ENCODE results near the gene MSLN. TPM values are rescaled to one million over a fixed set of nuclear protein-coding genes. Genes with fewer than 3 reads are reported as not detected.

MSLN gene
- total and polyA plus RNA-seq, 2 donors (not counting 3 experiments of a cell fraction or from before 2014, with no cell fraction given): not detected

GRCh38 chr16:804193-805048, 43.9 kb downstream of the MSLN start:
- Histone ChIP-seq H4K20me1 (replicated peaks; ENCODE audit: control insufficient read depth, extremely low read depth, insufficient read depth, low read length) (no peaks in the 10 kb centered on the region), H3K9me3 (replicated peaks; ENCODE audit: control insufficient read depth, insufficient read depth, low read length) (no peaks in the 10 kb centered on the region), H3K9me1 (replicated peaks; ENCODE audit: control insufficient read depth, extremely low read depth, insufficient read depth, low read length) (no peaks in the 10 kb centered on the region), H3K9ac (replicated peaks; ENCODE audit: extremely low read depth, insufficient read depth, low read length) (no peak overlapping the region), H3K27me3 (ENCODE audit: control insufficient read depth in 2 of 2, insufficient read depth in 2 of 2, low read length in 2 of 2) (peaks cover 11 to 18% of the 10 kb centered on the region in 2 experiments), H3K4me1 (ENCODE audit: control insufficient read depth, extremely low read depth, insufficient read depth, low read length) (peaks cover 2% of the 10 kb centered on the region), H3K4me2 (ENCODE audit: insufficient read depth, low read length) (no peak overlapping the region), H3K36me3 (ENCODE audit: control insufficient read depth in 2 of 2, extremely low read depth in 1 of 2, insufficient read depth in 2 of 2, low read length in 2 of 2) (no peaks in the 10 kb centered on the region), H3K27ac (ENCODE audit: insufficient read depth, low read depth, low read length) (no peak overlapping the region), H3K79me2 (ENCODE audit: control insufficient read depth, insufficient read depth, low read length) (peaks cover 2% of the 10 kb centered on the region), H2AFZ (ENCODE audit: low read depth, low read length) (no peak overlapping the region), H3K4me3 (replicated peaks in 1 of 3; ENCODE audit: insufficient read depth in 1 of 3, low read depth in 1 of 3, low read length in 3 of 3) (no peak overlapping the region)
- dilution Hi-C loops (cut with MboI; ENCODE audit: extremely low pct_ligation_motif_present, low sequenced_read_pairs) (no loop called here), intact Hi-C loops (cut with micrococcal nuclease) (no loop called here)
- TF ChIP-seq FOS (IDR thresholded peaks at IDR 0.05; ENCODE audit: borderline replicate concordance, insufficient read depth, low read length) (no peak), CTCF (IDR thresholded peaks at IDR 0.05; ENCODE audit: extremely low read depth in 1 of 2, insufficient read depth in 1 of 2, low read depth in 1 of 2, low read length in 2 of 2) (no peak), JUN (IDR thresholded peaks at IDR 0.05; ENCODE audit: borderline replicate concordance, insufficient read depth, insufficient read length, low read depth) (no peak), POLR2AphosphoS5 (IDR thresholded peaks at IDR 0.05; ENCODE audit: insufficient read depth, low read depth, low read length) (no peak), MYC (IDR thresholded peaks at IDR 0.05; ENCODE audit: low read depth, low read length) (no peak), GATA2 (IDR thresholded peaks at IDR 0.05; ENCODE audit: insufficient read depth, insufficient read length, low read depth, low read length) (no peak), EZH2 (IDR thresholded peaks at IDR 0.05; ENCODE audit: borderline replicate concordance, low read depth, low read length, severe bottlenecking) (no peak), MAX (IDR thresholded peaks at IDR 0.05; ENCODE audit: insufficient read depth, insufficient read length) (no peak), POLR2A (IDR thresholded peaks at IDR 0.05; ENCODE audit: low read depth, low read length) (no peak)
- BruUV-seq (replicated peaks): no TSS peak
- FAIRE-seq (no peak), DNase-seq (ENCODE audit: low read depth, low spot score) (no peak)
- POLR2A ChIA-PET: no interaction called here
- CTCF ChIA-PET: interaction anchor here (1.1 kb wide), 1 partner anchor 299 kb away, joined by 3 read pairs; no protein-coding TSS in a partner anchor

Measured in endothelial cell of umbilical vein (primary cell).